ENCODE data around the gene IRS1.
A peak's percentile ranks its signal among the peaks of the same experiment; 100 is the strongest.

The IRS1 gene

DNA sequence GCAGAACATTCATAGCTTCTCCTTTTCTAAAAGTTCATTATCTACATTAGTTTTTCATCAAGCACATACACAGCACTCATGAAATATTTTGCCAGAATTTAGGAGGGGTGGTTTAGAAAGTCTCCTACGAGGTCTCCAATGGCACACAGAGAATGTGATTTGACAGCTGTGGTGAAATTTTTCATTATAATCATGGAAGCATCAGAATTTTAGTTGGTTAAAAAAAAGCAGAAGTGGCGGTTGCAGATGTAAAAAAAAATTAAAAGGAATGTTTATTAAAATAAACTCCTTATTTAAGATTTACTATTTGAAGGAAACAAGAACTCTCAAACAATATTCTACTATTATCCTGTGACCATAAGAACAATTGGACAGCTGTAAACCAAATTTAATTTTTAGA is 25.4 kb upstream of the IRS1 start:
- no peak for DNase-seq

DNA sequence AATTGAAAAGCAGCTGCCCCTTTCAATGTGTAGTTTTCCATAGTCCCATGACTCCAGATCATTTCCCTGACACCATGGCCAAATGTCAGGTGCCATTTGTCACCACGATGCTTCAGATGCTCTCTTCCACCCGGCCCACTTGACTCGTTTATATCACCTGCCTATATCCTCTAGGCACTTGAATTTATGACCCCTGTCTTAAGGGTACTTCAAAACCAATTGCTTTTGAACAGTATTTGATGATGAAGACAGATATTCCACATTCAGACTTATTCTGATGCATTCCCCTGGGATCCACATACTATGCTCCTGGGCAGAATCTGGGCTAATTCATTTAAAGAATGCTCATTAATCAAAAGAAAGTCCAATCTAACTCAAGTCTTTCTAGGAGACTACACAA is 19.3 kb upstream of the IRS1 start:
- DNase-seq: no peak

DNA sequence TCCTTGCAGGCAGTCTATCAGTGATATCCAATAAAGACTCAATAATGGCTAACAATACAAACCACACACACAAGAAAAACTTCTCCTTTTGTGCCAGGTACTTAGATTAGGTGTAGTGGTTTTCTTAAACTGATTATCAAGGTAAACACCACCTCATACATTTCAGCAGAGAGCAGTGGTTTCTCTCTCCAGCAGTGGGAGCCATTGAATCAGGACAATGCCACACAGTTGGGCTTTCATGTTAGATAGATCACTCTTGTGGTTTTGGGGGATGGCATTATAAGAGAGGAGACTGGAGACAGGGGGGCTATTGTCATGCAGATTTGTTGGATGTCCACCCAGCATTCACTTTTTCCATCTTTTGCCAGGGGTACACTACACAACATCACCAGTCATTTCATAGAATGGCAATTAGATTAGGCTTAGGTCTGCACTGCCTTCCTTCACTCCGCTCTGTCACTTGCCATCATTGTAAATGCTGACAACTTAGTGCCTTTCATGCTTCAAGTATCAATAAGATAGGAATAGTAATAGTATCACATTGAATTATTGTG is 13.6 kb upstream of the IRS1 start:
- no peak for DNase-seq

DNA sequence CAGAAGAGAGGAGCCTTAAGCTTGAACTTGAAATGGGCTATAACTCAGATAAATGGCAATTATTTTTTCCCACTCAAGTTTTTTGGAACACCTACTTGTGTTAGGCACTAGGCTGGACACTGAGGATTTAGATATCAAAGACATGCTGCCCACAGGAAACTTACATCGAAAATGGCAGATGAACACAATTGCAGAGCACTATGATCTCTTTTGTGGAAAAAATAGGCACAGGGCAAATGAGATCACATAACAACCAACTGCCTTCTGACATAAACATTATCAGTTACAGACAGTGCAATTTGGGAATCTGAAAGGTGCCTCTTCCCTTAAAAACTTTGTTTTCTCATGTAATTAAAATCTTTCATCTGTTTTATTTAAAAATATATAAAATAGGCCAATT is 3.8 kb upstream of the IRS1 start:
- DNase-seq: no peak

GRCh38 chr2:226802573-226802972 is 3.0 kb upstream of the IRS1 start:
- DNase-seq: no peak

GRCh38 chr2:226800941-226801784 is 1.5 kb upstream of the IRS1 start:
- peak; percentile 70 for DNase-seq

- DNase-seq: no peak
Measured at GRCh38 chr2:226799976-226800940, 638 bp upstream of the IRS1 start.

DNA sequence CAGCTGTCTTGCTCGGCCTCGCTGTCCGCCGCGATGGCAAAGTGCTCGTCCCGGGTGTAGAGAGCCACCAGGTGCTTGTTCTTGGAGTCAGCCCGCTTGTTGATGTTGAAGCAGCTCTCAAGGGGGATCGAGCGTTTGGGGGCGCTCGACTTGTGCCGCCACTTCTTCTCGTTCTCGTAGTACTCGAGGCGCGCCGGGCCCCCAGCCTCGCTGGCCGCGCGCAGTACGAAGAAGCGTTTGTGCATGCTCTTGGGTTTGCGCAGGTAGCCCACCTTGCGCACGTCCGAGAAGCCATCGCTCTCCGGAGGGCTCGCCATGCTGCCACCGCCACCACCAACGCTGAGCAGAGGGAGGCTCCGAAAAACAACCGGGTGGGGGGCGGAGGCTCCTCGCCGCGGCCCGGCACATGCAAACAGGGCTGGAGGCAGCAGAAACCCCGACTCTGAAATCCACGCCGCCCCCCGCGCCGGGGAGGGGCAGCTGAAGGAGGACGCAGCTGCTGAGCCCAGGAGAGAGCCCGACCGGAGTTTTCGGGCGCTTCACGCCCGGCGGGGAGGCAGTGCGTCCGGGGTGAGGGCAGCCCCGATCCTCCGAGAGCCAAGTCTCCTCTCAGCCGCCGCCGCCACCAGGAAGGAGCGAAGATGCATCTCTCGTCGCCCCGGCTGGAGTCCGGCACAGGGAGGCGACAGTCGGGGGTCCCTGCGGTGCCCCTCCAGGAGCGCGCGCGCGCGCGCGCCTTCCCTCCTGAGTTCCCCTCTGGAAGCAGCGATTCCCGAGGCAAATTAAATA is 1.0 kb downstream of the IRS1 start:
- DNase-seq: no peak

DNA sequence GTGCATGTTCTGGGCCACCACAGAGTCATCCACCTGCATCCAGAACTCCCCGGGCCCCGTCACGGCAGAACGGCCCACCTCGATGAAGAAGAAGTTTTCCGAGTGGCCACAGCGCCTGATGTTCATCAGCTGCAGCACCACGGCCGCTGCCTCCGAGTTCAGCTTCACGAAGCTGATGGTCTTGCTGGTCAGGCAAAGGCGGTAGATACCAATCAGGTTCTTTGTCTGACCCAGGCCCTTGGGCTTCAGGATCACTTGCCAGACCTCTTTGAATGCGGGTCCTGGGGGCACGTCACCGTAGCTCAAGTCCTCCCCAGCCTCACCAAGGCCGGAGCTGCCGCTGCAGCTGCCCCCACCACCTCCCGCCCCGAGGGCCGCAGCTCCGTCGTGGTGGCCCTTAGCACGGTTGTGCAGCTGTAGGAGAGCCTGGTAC is 1.6 kb downstream of the IRS1 start:
- no peak for DNase-seq

DNA sequence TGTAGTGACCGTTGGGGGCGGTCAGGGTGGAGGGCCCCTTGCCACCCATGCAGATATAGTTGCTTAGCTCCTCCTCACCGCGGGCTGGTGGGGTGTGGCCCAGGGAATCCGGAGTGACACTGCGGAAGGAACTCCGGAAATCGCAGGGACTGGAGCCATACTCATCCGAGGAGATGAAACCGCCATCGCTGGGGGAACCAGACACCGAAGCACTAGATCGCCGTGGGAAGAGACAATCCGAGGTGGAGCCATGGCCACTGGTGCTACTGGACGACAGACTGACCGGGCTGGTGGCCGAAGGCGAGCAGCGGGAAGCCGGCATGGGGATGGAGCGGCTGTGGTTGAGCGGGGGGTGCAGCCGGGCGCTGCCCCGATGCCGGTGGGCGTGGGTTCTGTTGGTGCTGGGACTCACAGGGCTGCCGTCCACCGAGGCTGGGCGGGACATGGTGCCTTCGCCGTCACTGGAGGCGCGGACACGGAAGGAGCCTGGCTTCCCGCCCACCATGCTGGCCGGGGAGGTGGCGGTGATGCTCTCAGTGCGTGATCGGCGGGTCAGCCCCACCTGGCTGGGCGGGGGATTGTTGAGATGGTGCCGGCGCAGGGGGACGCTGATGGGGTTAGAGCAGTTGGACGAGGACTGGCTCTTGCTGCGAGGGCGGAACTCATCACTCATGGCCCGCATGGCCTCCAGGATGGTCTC is 2.2 kb downstream of the IRS1 start:
- no peak for DNase-seq

- DNase-seq: no peak
Measured at GRCh38 chr2:226796840-226797288, 2.8 kb downstream of the IRS1 start.

GRCh38 chr2:226796012-226796839 is 3.4 kb downstream of the IRS1 start:
- DNase-seq: no peak

DNA sequence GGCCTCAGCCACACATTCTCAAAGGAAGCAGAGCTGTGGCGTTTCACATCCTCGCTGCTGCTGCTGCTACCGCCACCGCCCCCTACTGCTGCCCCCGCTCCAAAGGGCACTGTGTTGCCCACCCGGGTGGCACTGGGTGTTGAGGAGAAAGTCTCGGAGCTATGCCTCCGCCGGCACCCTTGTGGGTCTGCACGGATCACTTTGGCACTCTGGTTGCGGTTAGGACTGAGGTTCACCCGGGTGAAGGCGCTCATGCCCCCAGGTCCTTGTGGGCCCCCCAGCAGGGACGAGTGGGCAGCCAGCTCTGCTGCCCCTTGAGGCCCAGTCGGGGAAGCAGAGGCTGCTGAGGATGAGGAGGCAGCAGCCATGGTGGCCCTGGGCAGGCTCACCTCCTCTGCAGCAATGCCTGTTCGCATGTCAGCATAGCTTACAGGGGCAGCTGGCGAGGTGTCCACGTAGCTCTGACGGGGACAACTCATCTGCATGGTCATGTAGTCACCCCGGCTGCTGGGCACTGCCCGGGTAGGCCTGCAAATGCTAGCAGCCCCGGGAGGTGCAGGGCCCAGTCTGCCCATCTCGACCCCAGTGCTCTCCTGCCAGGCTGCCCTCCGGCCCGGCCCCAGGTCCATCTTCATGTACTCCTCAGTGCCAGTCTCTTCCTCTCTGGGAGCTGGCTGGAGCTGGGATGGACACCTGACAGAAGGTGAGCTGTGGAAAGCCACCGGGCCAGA is 4.2 kb downstream of the IRS1 start:
- DNase-seq: no peak

DNA sequence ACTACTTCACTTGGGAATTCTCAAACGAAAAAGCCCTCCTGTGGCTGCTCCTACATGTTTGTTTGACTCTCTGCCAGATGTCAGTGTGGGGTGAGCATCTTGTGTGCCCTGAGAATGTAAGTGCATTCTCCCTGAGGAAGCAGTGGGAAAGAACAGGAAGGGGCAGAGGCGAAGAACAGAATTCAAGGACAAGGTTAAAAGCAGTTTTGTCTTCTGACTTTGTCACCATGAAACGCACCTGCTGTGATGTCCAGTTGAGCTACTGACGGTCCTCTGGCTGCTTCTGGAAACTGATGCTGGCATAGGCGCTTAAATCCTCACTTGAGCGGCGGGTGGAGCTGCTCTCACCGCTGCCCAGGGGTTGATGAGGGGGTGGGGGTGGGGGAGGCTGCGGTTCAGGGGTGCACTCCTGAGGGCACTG is 4.9 kb downstream of the IRS1 start:
- no peak for DNase-seq

DNA sequence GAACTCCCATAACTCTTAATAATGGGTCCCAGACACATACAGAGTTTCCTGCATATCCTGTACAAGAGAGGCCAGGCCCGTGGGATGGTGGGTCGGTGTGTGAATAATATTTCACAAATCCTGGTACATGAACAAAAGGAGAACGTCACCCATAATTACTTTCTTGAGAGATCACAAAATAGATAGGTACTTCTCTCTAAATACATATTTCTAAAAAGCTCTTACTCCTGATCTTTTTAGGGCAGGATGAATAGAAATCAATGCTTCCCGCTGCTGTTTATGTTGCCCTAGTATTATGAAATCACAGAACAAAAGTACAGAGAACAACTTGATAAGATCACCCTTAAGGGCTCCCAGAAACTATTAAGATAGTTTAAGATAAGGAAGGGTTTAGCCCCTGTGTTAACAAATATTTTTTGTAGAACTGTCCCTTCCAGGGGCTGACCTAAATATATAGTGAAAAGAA is 5.4 kb downstream of the IRS1 start:
- DNase-seq: no peak

GRCh38 chr2:226793646-226794045 is 6.0 kb downstream of the IRS1 start:
- no peak for DNase-seq

DNA sequence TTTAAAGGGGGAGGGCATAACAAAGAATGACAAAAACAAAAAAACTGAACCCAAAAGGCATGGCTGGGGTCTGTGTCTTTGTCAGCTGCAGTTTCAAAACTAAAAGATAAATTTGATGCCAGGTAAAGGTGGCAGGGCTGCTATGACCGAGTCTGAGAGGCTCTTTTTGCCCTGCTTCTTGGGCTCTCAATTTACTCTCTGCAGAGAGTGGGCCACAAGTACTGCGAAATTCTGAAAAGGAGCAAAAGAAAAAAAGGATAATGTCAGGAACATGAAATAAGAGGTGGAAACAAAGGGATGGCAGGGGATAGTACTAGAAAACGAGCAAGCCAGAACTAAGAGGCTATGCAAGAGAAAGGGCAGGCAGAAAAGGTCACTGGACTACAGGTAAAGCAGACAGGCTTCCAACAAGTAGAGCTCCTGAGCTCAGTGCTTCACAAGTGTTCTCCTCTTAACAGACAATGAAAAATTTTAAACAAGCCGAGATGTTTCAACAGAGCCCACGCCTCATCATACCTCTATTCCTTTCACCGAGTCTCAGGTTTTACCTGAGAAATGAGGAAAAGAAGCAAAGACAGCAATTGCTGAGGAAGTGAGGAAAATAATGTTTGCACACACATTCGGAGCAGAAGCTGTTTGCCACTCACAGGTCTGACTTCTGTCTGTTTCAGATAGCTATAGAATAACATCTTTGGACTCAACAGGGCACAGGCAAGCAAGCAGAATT is 7.3 kb downstream of the IRS1 start:
- DNase-seq: no peak

DNA sequence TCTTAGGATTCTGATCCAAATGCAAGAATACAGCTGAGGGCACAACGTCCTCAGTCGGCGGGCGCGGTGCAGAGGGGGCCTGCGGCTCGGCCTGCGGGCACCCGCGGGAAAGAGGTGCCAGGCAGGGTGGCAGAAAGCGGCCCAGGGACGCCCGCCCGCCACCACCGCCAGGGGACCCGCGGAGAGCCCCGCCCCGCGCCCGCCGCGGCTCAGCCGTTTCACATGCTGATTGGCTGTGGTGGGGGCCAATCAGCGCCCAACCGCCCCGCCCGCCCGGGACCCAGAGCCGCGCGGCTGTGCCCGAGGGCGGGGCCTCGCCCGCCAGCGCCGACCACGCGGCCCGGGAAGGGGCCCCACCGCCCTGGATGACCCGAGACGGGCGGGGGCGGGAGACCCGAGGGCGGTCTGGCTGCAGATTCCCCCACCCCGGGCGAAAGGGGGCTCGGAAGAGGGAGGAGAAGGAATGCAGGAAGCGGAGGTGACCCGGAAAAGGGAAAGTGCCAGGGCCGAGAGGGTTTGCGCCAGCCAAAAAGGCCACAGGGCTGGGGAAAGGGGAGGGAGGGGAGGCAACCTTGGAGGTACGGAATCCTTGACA is 8.0 kb downstream of the IRS1 start:
- peak; percentile 86 for DNase-seq

- DNase-seq: no peak
Measured at GRCh38 chr2:226791056-226791486, 8.5 kb downstream of the IRS1 start.

All from activated T-cell treated with anti-CD3 and anti-CD28 coated beads for 4 hours (primary cell).